Ishikawa (cell line): ENCODE data around the gene ABLIM2.

Experiments
- CEBPB ChIP-seq: IDR thresholded peaks from 2 replicates; pipeline ENCODE4 v1.6.1; 2012
- CREB1 ChIP-seq: IDR thresholded peaks from 2 replicates; pipeline ENCODE4 v1.6.1; 2012; ENCODE audit warnings: low read depth
- EGR1 ChIP-seq: IDR thresholded peaks from 2 replicates; pipeline ENCODE4 v1.6.1; 2012
- EP300 ChIP-seq: IDR thresholded peaks from 2 replicates; pipeline ENCODE4 v1.6.1; 2012; ENCODE audit warnings: borderline replicate concordance
- FOXM1 ChIP-seq: IDR thresholded peaks from 2 replicates; pipeline ENCODE4 v1.6.1; 2012; ENCODE audit warnings: low read depth, borderline replicate concordance
- MAX ChIP-seq: IDR thresholded peaks from 2 replicates; pipeline ENCODE4 v1.6.1; 2012
- NFIC ChIP-seq: IDR thresholded peaks from 2 replicates; pipeline ENCODE4 v1.6.1; 2012
- RAD21 ChIP-seq: IDR thresholded peaks from 2 replicates; pipeline ENCODE4 v1.6.1; 2012; ENCODE audit warnings: low read depth
- REST ChIP-seq: IDR thresholded peaks from 2 replicates; pipeline ENCODE4 v1.6.1; 2012; ENCODE audit warnings: low read depth, mild to moderate bottlenecking
- TAF1 ChIP-seq: IDR thresholded peaks from 2 replicates; pipeline ENCODE4 v1.6.1; 2012; ENCODE audit warnings: low read depth, mild to moderate bottlenecking
- TCF12 ChIP-seq: IDR thresholded peaks from 2 replicates; pipeline ENCODE4 v1.6.1; 2012; ENCODE audit warnings: low read depth
- TEAD4 ChIP-seq: IDR thresholded peaks from 2 replicates; pipeline ENCODE4 v1.6.1; 2012
- USF1 ChIP-seq: IDR thresholded peaks from 2 replicates; pipeline ENCODE4 v1.6.1; 2012
- YY1 ChIP-seq: IDR thresholded peaks from 2 replicates; pipeline ENCODE4 v1.6.1; 2012; ENCODE audit warnings: low read depth
- ZBTB7A ChIP-seq: IDR thresholded peaks from 2 replicates; pipeline ENCODE4 v1.6.1; 2012; ENCODE audit warnings: low read depth

ABLIM2 gene

GRCh38 chr4:7998447-7998846 lies 160.2 kb downstream of the ABLIM2 start:
- TF ChIP-seq CEBPB (no peak), USF1 (no peak), NFIC (no peak)

- TF ChIP-seq TCF12 (no peak), RAD21 (no peak), MAX (no peak), USF1 (no peak), TAF1 (no peak), TEAD4 (no peak)
These were observed 162.7 kb downstream of the ABLIM2 start for GRCh38 chr4:7995866-7996265.

GRCh38 chr4:7995135-7995534 lies 163.5 kb downstream of the ABLIM2 start:
- TF ChIP-seq RAD21 = no peak
- TF ChIP-seq NFIC = no peak
- TF ChIP-seq EGR1 = no peak
- no peak for TF ChIP-seq EP300
- no peak for TF ChIP-seq TAF1
- no peak for TF ChIP-seq REST
- TF ChIP-seq ZBTB7A = no peak
- no peak for TF ChIP-seq TCF12
- no peak for TF ChIP-seq YY1
- no peak for TF ChIP-seq TEAD4
- no peak for TF ChIP-seq CREB1
- no peak for TF ChIP-seq FOXM1
- no peak for TF ChIP-seq MAX
- TF ChIP-seq CEBPB = no peak
- TF ChIP-seq USF1 = no peak

GRCh38 chr4:7993671-7994070 lies 164.9 kb downstream of the ABLIM2 start:
- no peak for TF ChIP-seq TEAD4
- TF ChIP-seq CEBPB = no peak
- TF ChIP-seq EP300 = no peak
- TF ChIP-seq REST = no peak
- no peak for TF ChIP-seq ZBTB7A
- no peak for TF ChIP-seq NFIC
- no peak for TF ChIP-seq TAF1
- TF ChIP-seq FOXM1 = no peak
- TF ChIP-seq MAX = no peak
- TF ChIP-seq TCF12 = no peak
- no peak for TF ChIP-seq YY1
- no peak for TF ChIP-seq CREB1
- TF ChIP-seq USF1 = no peak
- no peak for TF ChIP-seq EGR1

GRCh38 chr4:7992846-7993245 lies 165.8 kb downstream of the ABLIM2 start:
- TF ChIP-seq FOXM1 (no peak), MAX (no peak), EGR1 (no peak), TEAD4 (no peak)
